Panc1 (cell line): ENCODE measurements around the gene MOGAT3. TPM values are rescaled to one million over a fixed set of nuclear protein-coding genes. Genes with fewer than 3 reads are reported as not detected.

ENCODE experiments used
- ATAC-seq: fragments of 200-7000 bp; cut with Tn5 transposase; 2 replicates; pipeline ENCODE4 v1.9.1; 2020; ENCODE audit warnings: mild to moderate bottlenecking, moderate library complexity
- BruUV-seq: library from RNA; stranded (reverse); fragments of 400-500 nt; replicated peaks from 2 replicates; lab custom pipeline; 2021; lab: Mats Ljungman, UMichigan
- CTCF ChIA-PET: fragments of 300-600 bp; sonication (Branson Sonifier 250); formaldehyde crosslinking; loops from one replicate; lab custom pipeline; 2022; ENCODE audit warnings: antibody characterized with exemption; lab: Charles Lee
- POLR2A ChIA-PET: fragments of 300-600 bp; sonication (Branson Sonifier 250); formaldehyde crosslinking; loops from one replicate; lab custom pipeline; 2022; ENCODE audit warnings: antibody characterized with exemption; lab: Charles Lee
- DNase-seq: peaks from one replicate; pipeline ENCODE4 v3.0.0-alpha.2; 2010; ENCODE audit warnings: low read depth, low spot score
- H3K27ac ChIP-seq: 2 replicates; pipeline ENCODE4 v1.5.1; 2011; ENCODE audit warnings: mild to moderate bottlenecking, low read length, inconsistent platforms
- H3K27me3 ChIP-seq: fragments of 200-500 bp; sonication (Bioruptor generic); 2 replicates; pipeline ENCODE4 v1.6.0; 2014; ENCODE audit warnings: low read length, inconsistent platforms; ENCODE audit not compliant: control insufficient read depth, insufficient read depth
- H3K36me3 ChIP-seq: fragments of 200-500 bp; sonication (Bioruptor generic); 2 replicates; pipeline ENCODE4 v1.5.1; 2014; ENCODE audit warnings: inconsistent platforms, mild to moderate bottlenecking, low read length, moderate library complexity; ENCODE audit not compliant: control insufficient read depth, insufficient read depth
- H3K4me1 ChIP-seq: 2 replicates; pipeline ENCODE4 v1.5.1; 2011; ENCODE audit warnings: inconsistent platforms, mild to moderate bottlenecking, low read length, moderate library complexity; ENCODE audit not compliant: control insufficient read depth, insufficient read depth
- H3K4me3 ChIP-seq, 2 experiments: 2 replicates each; pipeline ENCODE4 v1.5.1; 2011 to 2012; ENCODE audit warnings: low read depth in 2 of 2, low read length in 2 of 2, mild to moderate bottlenecking in 2 of 2, inconsistent platforms in 1 of 2, moderate library complexity in 1 of 2
- H3K9me3 ChIP-seq: fragments of 200-500 bp; sonication (Bioruptor generic); 2 replicates; pipeline ENCODE4 v1.5.1; 2014; ENCODE audit warnings: low read depth, mild to moderate bottlenecking, inconsistent platforms, low read length, moderate library complexity; ENCODE audit not compliant: control insufficient read depth, insufficient read depth
- CTCF ChIP-seq: fragments of 450-650 bp; IDR thresholded peaks from 2 replicates; pipeline ENCODE4 v1.5.1; 2017; ENCODE audit warnings: mild to moderate bottlenecking
- POLR2AphosphoS5 ChIP-seq: IDR thresholded peaks from 2 replicates; pipeline ENCODE4 v1.6.1; 2012; ENCODE audit warnings: mild to moderate bottlenecking, low read depth, low read length, moderate library complexity
- REST ChIP-seq, 2 experiments: IDR thresholded peaks; 2 replicates each; pipeline ENCODE4 v1.6.1; 2011 to 2012; ENCODE audit warnings: low read depth in 2 of 2, control low read depth in 1 of 2, low read length in 1 of 2, mild to moderate bottlenecking in 1 of 2, moderate library complexity in 1 of 2; ENCODE audit not compliant: insufficient read depth in 1 of 2
- SIN3A ChIP-seq: IDR thresholded peaks from 2 replicates; pipeline ENCODE4 v1.6.1; 2012; ENCODE audit warnings: low read depth, mild to moderate bottlenecking, low read length, moderate library complexity, borderline replicate concordance; ENCODE audit not compliant: insufficient read depth
- TCF7L2 ChIP-seq: IDR thresholded peaks from 2 replicates; pipeline ENCODE4 v1.6.1; 2011; ENCODE audit warnings: mild to moderate bottlenecking, low read depth, low read length, inconsistent platforms
- in situ Hi-C: cut with HindIII; loops from 2 replicates; pipeline ENCODE4 v1.10.0; 2016; ENCODE audit warnings: low sequenced_read_pairs, low pct_unique_long_range_greater_than_20kb
- intact Hi-C: fragments of 100-400 bp; cut with micrococcal nuclease; formaldehyde crosslinking; loops from one replicate; pipeline ENCODE4 v1.10.0; 2022; ENCODE audit not compliant: unreplicated experiment
- total RNA-seq: library from RNA; stranded (reverse); gene quantifications from one replicate; pipeline ENCODE4 v1.2.1, GENCODE V29; 2021; ENCODE audit not compliant: unreplicated experiment

The MOGAT3 gene
- total RNA-seq, 1 experiment from 2014 or later, result 0.23 TPM

- DNase-seq, result no peak
- ATAC-seq, result no peak
- no peaks in the 10 kb centered on the region for H3K27me3 ChIP-seq
- no peak overlapping the region for H3K4me3 ChIP-seq
- CTCF ChIA-PET, result interaction anchor here (0.7 kb wide), 1 partner anchor 12 kb away, joined by 3 read pairs; no protein-coding TSS in a partner anchor
- POLR2A ChIA-PET, result interaction anchor here (0.8 kb wide), 1 partner anchor 23 kb away, joined by 11 read pairs; no protein-coding TSS in a partner anchor
- in situ Hi-C loops, result no loop called here
- peaks cover 6% of the 10 kb centered on the region for H3K4me1 ChIP-seq
- no TSS peak for BruUV-seq
- TF ChIP-seq POLR2AphosphoS5, result no peak
- no peak for TF ChIP-seq REST (IDR thresholded peaks at IDR 0.05; ENCODE audit: insufficient read depth in 1 of 2, low read depth in 2 of 2, low read length in 1 of 2)
- TF ChIP-seq TCF7L2, result no peak
- no peak for TF ChIP-seq CTCF
- no peak for TF ChIP-seq SIN3A
- H3K27ac ChIP-seq, result no peak overlapping the region
- H3K9me3 ChIP-seq, result no peaks in the 10 kb centered on the region
- H3K36me3 ChIP-seq, result no peaks in the 10 kb centered on the region; the same call in 1 of the 2 replicates
- intact Hi-C loops, result no loop called here
These were observed 19.5 kb upstream of the MOGAT3 start for GRCh38 chr7:101220295-101220694.

GRCh38 chr7:101218236-101219125 lies 17.6 kb upstream of the MOGAT3 start:
- Histone ChIP-seq H3K9me3 (no peaks in the 10 kb centered on the region), H3K27me3 (no peaks in the 10 kb centered on the region), H3K4me3 (peak overlapping the region; percentile 85 to 97), H3K36me3 (no peaks in the 10 kb centered on the region; the same call in 1 of the 2 replicates), H3K27ac (peak overlapping the region; percentile 95), H3K4me1 (peaks cover 13% of the 10 kb centered on the region)
- ATAC-seq (peak; percentile 11), DNase-seq (no peak)
- POLR2A ChIA-PET, result interaction anchor here (0.6 to 1.5 kb wide), 9 partner anchors 13 to 315 kb away, joined by 3 to 7 read pairs (median 4); no protein-coding TSS in a partner anchor
- TF ChIP-seq POLR2AphosphoS5 (no peak; the same call in 1 of the 2 replicates), SIN3A (no peak), CTCF (no peak), REST (IDR thresholded peaks at IDR 0.05; ENCODE audit: insufficient read depth in 1 of 2, low read depth in 2 of 2, low read length in 1 of 2) (no peak), TCF7L2 (no peak)
- intact Hi-C loops, result no loop called here
- CTCF ChIA-PET, result interaction anchor here (1.2 to 1.7 kb wide), 2 partner anchors 26 to 74 kb away, joined by 8 to 9 read pairs; partner anchors contain the start of gene FIS1
- BruUV-seq, result TSS peak; percentile 88
- in situ Hi-C loops, result no loop called here
